ENCODE results near the gene ABI3BP.

ABI3BP gene

GRCh38 chr3:100999160-100999559, 5.9 kb upstream of the ABI3BP start:
- H4K20me1 ChIP-seq (ENCODE audit: insufficient read depth, low read length, poor library complexity, severe bottlenecking), result no peaks in the 10 kb centered on the region
- H3F3A ChIP-seq (ENCODE audit: low read depth), result no peaks in the 10 kb centered on the region
- no peaks in the 10 kb centered on the region for H3K27me3 ChIP-seq (ENCODE audit: insufficient read depth, low read length, poor library complexity, severe bottlenecking)
- no peak overlapping the region for H3K4me2 ChIP-seq (ENCODE audit: low read depth, low read length, poor library complexity, severe bottlenecking)
- H3K4me1 ChIP-seq (ENCODE audit: insufficient read depth, low read length, poor library complexity, severe bottlenecking), result no peaks in the 10 kb centered on the region
- H3K79me2 ChIP-seq (ENCODE audit: insufficient read depth, low read length), result no peaks in the 10 kb centered on the region
- no peak overlapping the region for H3K9ac ChIP-seq (ENCODE audit: low read depth, low read length, poor library complexity, severe bottlenecking)
- H3K9me2 ChIP-seq (replicated peaks; ENCODE audit: low read depth, low read length), result no peaks in the 10 kb centered on the region
- H3K4me3 ChIP-seq (ENCODE audit: low read length, poor library complexity, severe bottlenecking), result no peak overlapping the region
- TF ChIP-seq, protein P1, sequence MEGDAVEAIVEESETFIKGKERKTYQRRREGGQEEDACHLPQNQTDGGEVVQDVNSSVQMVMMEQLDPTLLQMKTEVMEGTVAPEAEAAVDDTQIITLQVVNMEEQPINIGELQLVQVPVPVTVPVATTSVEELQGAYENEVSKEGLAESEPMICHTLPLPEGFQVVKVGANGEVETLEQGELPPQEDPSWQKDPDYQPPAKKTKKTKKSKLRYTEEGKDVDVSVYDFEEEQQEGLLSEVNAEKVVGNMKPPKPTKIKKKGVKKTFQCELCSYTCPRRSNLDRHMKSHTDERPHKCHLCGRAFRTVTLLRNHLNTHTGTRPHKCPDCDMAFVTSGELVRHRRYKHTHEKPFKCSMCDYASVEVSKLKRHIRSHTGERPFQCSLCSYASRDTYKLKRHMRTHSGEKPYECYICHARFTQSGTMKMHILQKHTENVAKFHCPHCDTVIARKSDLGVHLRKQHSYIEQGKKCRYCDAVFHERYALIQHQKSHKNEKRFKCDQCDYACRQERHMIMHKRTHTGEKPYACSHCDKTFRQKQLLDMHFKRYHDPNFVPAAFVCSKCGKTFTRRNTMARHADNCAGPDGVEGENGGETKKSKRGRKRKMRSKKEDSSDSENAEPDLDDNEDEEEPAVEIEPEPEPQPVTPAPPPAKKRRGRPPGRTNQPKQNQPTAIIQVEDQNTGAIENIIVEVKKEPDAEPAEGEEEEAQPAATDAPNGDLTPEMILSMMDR (conservative IDR thresholded peaks at IDR 0.05; ENCODE audit: low read length), result no peak
- no peak for TF ChIP-seq EZH2phosphoT487 (IDR thresholded peaks at IDR 0.05; ENCODE audit: borderline replicate concordance)
- H3K9me3 ChIP-seq (ENCODE audit: insufficient read depth, low read depth, low read length), result no peaks in the 10 kb centered on the region
- no peak overlapping the region for H2AFZ ChIP-seq (ENCODE audit: low read length)
- H3K36me3 ChIP-seq (ENCODE audit: insufficient read depth, low read length), result no peaks in the 10 kb centered on the region

DNA sequence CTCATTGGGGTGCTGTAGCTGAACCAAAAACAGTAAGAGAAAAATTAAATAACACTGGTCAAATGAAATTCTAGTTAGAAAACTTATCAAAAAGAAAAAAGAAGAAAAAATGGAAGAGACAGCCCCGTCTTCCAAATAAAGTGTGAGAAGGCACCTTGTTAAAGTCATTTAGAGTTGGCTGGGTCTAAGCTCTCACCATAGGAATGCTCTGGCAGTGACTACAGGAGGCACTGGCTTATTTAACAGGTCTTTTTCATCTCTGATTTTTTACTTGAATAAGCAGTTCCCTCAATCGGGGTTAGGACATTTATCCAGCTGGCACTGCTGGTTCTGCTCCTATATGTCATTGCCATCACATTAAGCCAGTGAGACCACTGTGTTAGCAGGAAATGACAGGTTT, 1.6 kb upstream of the ABI3BP start:
- Histone ChIP-seq H3K4me1 (ENCODE audit: insufficient read depth, low read length, poor library complexity, severe bottlenecking) (no peaks in the 10 kb centered on the region), H3K27me3 (ENCODE audit: insufficient read depth, low read length, poor library complexity, severe bottlenecking) (no peaks in the 10 kb centered on the region), H3K9ac (ENCODE audit: low read depth, low read length, poor library complexity, severe bottlenecking) (no peak overlapping the region), H3K9me2 (replicated peaks; ENCODE audit: low read depth, low read length) (no peaks in the 10 kb centered on the region), H3K9me3 (ENCODE audit: insufficient read depth, low read depth, low read length) (no peaks in the 10 kb centered on the region), H3F3A (ENCODE audit: low read depth) (no peaks in the 10 kb centered on the region), H3K4me3 (ENCODE audit: low read length, poor library complexity, severe bottlenecking) (no peak overlapping the region), H3K4me2 (ENCODE audit: low read depth, low read length, poor library complexity, severe bottlenecking) (no peak overlapping the region), H4K20me1 (ENCODE audit: insufficient read depth, low read length, poor library complexity, severe bottlenecking) (no peaks in the 10 kb centered on the region), H2AFZ (ENCODE audit: low read length) (no peak overlapping the region), H3K79me2 (ENCODE audit: insufficient read depth, low read length) (no peaks in the 10 kb centered on the region), H3K36me3 (ENCODE audit: insufficient read depth, low read length) (no peaks in the 10 kb centered on the region)
- TF ChIP-seq, protein P1 (conservative IDR thresholded peaks at IDR 0.05; ENCODE audit: low read length), result no peak
- TF ChIP-seq EZH2phosphoT487 (IDR thresholded peaks at IDR 0.05; ENCODE audit: borderline replicate concordance), result no peak

- H3K4me3 ChIP-seq (ENCODE audit: low read length, poor library complexity, severe bottlenecking), result no peak overlapping the region
- no peak for TF ChIP-seq EZH2phosphoT487 (IDR thresholded peaks at IDR 0.05; ENCODE audit: borderline replicate concordance)
- TF ChIP-seq, protein P1 (conservative IDR thresholded peaks at IDR 0.05; ENCODE audit: low read length), result no peak
- H2AFZ ChIP-seq (ENCODE audit: low read length), result no peak overlapping the region
- H3K9me2 ChIP-seq (replicated peaks; ENCODE audit: low read depth, low read length), result no peaks in the 10 kb centered on the region
- no peaks in the 10 kb centered on the region for H3K79me2 ChIP-seq (ENCODE audit: insufficient read depth, low read length)
- no peak overlapping the region for H3K9ac ChIP-seq (ENCODE audit: low read depth, low read length, poor library complexity, severe bottlenecking)
- no peaks in the 10 kb centered on the region for H3K36me3 ChIP-seq (ENCODE audit: insufficient read depth, low read length)
- no peak overlapping the region for H3K4me2 ChIP-seq (ENCODE audit: low read depth, low read length, poor library complexity, severe bottlenecking)
- H3K4me1 ChIP-seq (ENCODE audit: insufficient read depth, low read length, poor library complexity, severe bottlenecking), result no peaks in the 10 kb centered on the region
- H3K27me3 ChIP-seq (ENCODE audit: insufficient read depth, low read length, poor library complexity, severe bottlenecking), result no peaks in the 10 kb centered on the region
- no peaks in the 10 kb centered on the region for H4K20me1 ChIP-seq (ENCODE audit: insufficient read depth, low read length, poor library complexity, severe bottlenecking)
- no peaks in the 10 kb centered on the region for H3F3A ChIP-seq (ENCODE audit: low read depth)
- H3K9me3 ChIP-seq (ENCODE audit: insufficient read depth, low read depth, low read length), result no peaks in the 10 kb centered on the region
Measured at GRCh38 chr3:100994187-100994586, 966 bp upstream of the ABI3BP start.

Measured in Loucy (cell line).